ENCODE measurements around the gene PMM1. TPM values are rescaled to one million over a fixed set of nuclear protein-coding genes. Genes with fewer than 3 reads are reported as not detected.

Gene PMM1
- total and polyA plus RNA-seq, 2 of the 13 experiments (the other 11 are each of a cell fraction or from before 2014, with no cell fraction given), result 17.8 to 95.6 TPM

- no peak for TF ChIP-seq ZFY (CRISPR knock-in tag; IDR thresholded peaks at IDR 0.05)
- no peak for TF ChIP-seq KLF11 (CRISPR knock-in tag; IDR thresholded peaks at IDR 0.05)
- TF ChIP-seq ZSCAN31 (CRISPR knock-in tag; IDR thresholded peaks at IDR 0.05; ENCODE audit: low read depth), result no peak
- TF ChIP-seq SIN3B (IDR thresholded peaks at IDR 0.05; ENCODE audit: low read length), result no peak
- TF ChIP-seq MIER3 (CRISPR knock-in tag; IDR thresholded peaks at IDR 0.05; ENCODE audit: borderline replicate concordance), result no peak
- no peak for TF ChIP-seq MTA1 (CRISPR knock-in tag; IDR thresholded peaks at IDR 0.05; ENCODE audit: borderline replicate concordance)
- no peak for TF ChIP-seq SRF (IDR thresholded peaks at IDR 0.05; ENCODE audit: low read depth, low read length)
- no peak for TF ChIP-seq SALL2 (CRISPR knock-in tag; IDR thresholded peaks at IDR 0.05)
- TF ChIP-seq ERF (CRISPR knock-in tag; IDR thresholded peaks at IDR 0.05), result no peak
- TF ChIP-seq ZNF468 (CRISPR knock-in tag; IDR thresholded peaks at IDR 0.05), result no peak
- 0 out of 2 replicates have a peak, but pooled peaks have one; percentile 43 for TF ChIP-seq TFDP2 (CRISPR knock-in tag; IDR thresholded peaks at IDR 0.05)
- no peak for TF ChIP-seq ZSCAN21 (CRISPR knock-in tag; IDR thresholded peaks at IDR 0.05; ENCODE audit: borderline replicate concordance)
- TF ChIP-seq JARID2 (CRISPR knock-in tag; IDR thresholded peaks at IDR 0.05; ENCODE audit: insufficient replicate concordance), result no peak
- no peak for TF ChIP-seq FOXK2 (IDR thresholded peaks at IDR 0.05)
- no peak for TF ChIP-seq MAFK (conservative IDR thresholded peaks at IDR 0.05 in 1 of 2, IDR thresholded peaks at IDR 0.05 in 1 of 2; ENCODE audit: low read length in 2 of 2)
- no peak for TF ChIP-seq NONO (IDR thresholded peaks at IDR 0.05)
- no peak for TF ChIP-seq NONO (CRISPR knock-in tag; conservative IDR thresholded peaks at IDR 0.05)
- no peak for TF ChIP-seq HMG20A (CRISPR knock-in tag; IDR thresholded peaks at IDR 0.05; ENCODE audit: borderline replicate concordance)
- no peak for TF ChIP-seq ZEB1 (IDR thresholded peaks at IDR 0.05; ENCODE audit: insufficient replicate concordance, low read depth)
- no peak for TF ChIP-seq MBD4 (IDR thresholded peaks at IDR 0.05; ENCODE audit: borderline replicate concordance, low read length)
- TF ChIP-seq REPIN1 (CRISPR knock-in tag; IDR thresholded peaks at IDR 0.05; ENCODE audit: borderline replicate concordance, low read depth), result no peak
- TF ChIP-seq CEBPZ (IDR thresholded peaks at IDR 0.05; ENCODE audit: low read length), result no peak
- no peak for TF ChIP-seq ZNF260 (CRISPR knock-in tag; IDR thresholded peaks at IDR 0.05; ENCODE audit: borderline replicate concordance, low read depth)
- peak; percentile 31 for TF ChIP-seq XRCC5 (optimal IDR thresholded peaks at IDR 0.05; ENCODE audit: low read length)
These were observed 44.8 kb downstream of the PMM1 start (continued) for GRCh38 chr22:41544671-41545476.

All from HepG2 (cell line).